ENCODE measurements around the gene ZBTB16. TPM values are rescaled to one million over a fixed set of nuclear protein-coding genes. Genes with fewer than 3 reads are reported as not detected.

Gene ZBTB16
- total RNA-seq, 5 donors from 2014 or later (not counting 1 experiment from before 2014, with no cell fraction given) = 8.3 to 20.5 (median 12.4) TPM

DNA sequence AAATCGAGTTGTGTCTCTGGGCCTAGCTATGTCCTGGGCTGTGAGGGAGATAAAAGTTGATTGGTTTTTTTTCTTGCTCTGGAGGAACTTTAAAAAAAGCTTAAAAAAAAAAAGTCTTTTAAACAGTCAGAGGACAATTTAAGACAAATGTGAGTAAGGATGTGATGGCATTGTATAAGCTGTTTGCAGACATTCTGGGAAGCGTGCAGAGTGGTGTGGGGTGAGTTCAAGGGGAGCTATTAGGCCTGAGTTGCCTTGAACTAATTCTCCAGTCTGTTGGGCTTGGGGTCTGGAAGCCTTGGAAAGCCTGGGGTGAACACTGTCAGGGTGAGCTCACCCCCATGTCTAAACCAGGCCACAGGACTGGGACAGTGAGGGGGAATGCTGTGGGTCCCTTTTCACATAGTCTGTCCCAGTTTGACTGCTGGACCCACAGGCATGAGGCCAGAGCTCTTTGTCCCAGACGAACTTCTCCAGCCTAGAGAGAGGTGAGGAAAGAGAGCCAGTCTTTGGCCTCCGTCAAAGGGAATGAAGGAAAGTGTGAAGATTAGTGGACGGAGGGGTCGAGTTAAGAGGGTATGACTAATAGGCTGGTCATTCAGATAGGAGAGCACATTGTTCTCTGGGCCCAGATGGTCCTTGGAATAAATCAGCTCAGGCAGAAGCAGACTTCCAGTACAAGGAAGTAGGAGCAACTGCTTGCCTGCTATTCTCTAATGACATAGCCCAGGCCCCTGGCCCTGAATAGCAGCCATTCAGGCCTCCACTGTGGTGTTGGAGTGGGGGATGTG is 160.2 kb downstream of the ZBTB16 start:
- Histone ChIP-seq H3K4me1 (ENCODE audit: control insufficient read depth in 1 of 2, extremely low read depth in 1 of 2, insufficient read depth in 2 of 2, low read length in 2 of 2) (peaks cover 5 to 30% of the 10 kb centered on the region in 2 experiments), H3K36me3 (ENCODE audit: control insufficient read depth in 2 of 2, extremely low read depth in 1 of 2, insufficient read depth in 1 of 2, low read length in 1 of 2) (no peaks in the 10 kb centered on the region), H3K9me3 (no peaks in the 10 kb centered on the region), H3K27me3 (replicated peaks in 1 of 2; ENCODE audit: control insufficient read depth in 2 of 2, extremely low read depth in 1 of 2, insufficient read depth in 2 of 2, low read length in 1 of 2) (peaks cover 0 to 4% of the 10 kb centered on the region in 2 experiments), H3K27ac (ENCODE audit: low read length) (no peak overlapping the region), H3K4me3 (ENCODE audit: control insufficient read depth in 1 of 2, extremely low read depth in 1 of 2, low read length in 1 of 2) (no peak overlapping the region)
- no peak overlapping the region for H3K4me3 Mint-ChIP-seq
- no peaks in the 10 kb centered on the region for H3K27me3 Mint-ChIP-seq
- peaks cover 24 to 36% (median 24%) of the 10 kb centered on the region in 3 donors for H3K4me1 Mint-ChIP-seq
- no peaks in the 10 kb centered on the region for H3K36me3 Mint-ChIP-seq
- ATAC-seq (replicated peaks in 1 of 4) (no peak), DNase-seq (no peak)
- no peaks in the 10 kb centered on the region for H3K9me3 Mint-ChIP-seq
- CTCF ChIA-PET = no interaction called here
- WGBS (ENCODE audit: insufficient coverage) = 59% methylated on average over 4 of the region's 6 CpGs
- POLR2A ChIA-PET = interaction anchor here in 1 of 2 donors (0.5 kb wide), 1 partner anchor 53 kb away, joined by 5 read pairs; no protein-coding TSS in a partner anchor
- no peak overlapping the region for H3K27ac Mint-ChIP-seq

DNA sequence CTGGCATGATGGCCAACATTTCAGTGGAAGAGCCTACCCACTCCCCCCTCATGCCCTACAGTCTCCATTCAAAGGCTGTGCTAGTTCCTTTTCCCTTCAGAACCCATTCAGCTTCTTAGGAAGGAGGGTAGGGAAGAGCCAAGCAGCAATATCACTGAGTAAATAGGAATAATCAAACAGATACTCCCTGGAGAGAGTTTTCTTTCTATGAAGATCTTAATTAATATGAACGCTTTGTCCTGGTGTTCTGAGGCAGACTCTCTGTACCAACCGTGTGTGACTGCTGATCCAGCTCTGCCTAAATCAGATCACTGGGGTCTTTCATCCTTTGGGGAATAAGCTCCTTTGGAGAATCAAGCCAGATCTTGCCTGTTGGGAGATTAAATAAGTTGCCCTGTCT is 161.5 kb downstream of the ZBTB16 start:
- Mint-ChIP-seq H3K27me3 (no peaks in the 10 kb centered on the region), H3K4me1 (peaks cover 20 to 34% (median 20%) of the 10 kb centered on the region in 3 donors), H3K27ac (no peak overlapping the region), H3K4me3 (no peak overlapping the region), H3K36me3 (no peaks in the 10 kb centered on the region), H3K9me3 (no peaks in the 10 kb centered on the region)
- no peak overlapping the region for H3K27ac ChIP-seq (ENCODE audit: low read length)
- peaks cover 0 to 4% of the 10 kb centered on the region in 2 experiments for H3K27me3 ChIP-seq (replicated peaks in 1 of 2; ENCODE audit: control insufficient read depth in 2 of 2, extremely low read depth in 1 of 2, insufficient read depth in 2 of 2, low read length in 1 of 2)
- POLR2A ChIA-PET = no interaction called here
- ATAC-seq (replicated peaks in 1 of 4) (no peak), DNase-seq (no peak)
- no peaks in the 10 kb centered on the region for H3K36me3 ChIP-seq (ENCODE audit: control insufficient read depth in 2 of 2, extremely low read depth in 1 of 2, insufficient read depth in 1 of 2, low read length in 1 of 2)
- CTCF ChIA-PET = interaction anchor here in 1 of 2 donors (1.1 kb wide), 1 partner anchor 29 kb away, joined by 3 read pairs; no protein-coding TSS in a partner anchor
- H3K4me3 ChIP-seq (ENCODE audit: control insufficient read depth in 1 of 2, extremely low read depth in 1 of 2, low read length in 1 of 2) = no peak overlapping the region
- H3K4me1 ChIP-seq (ENCODE audit: control insufficient read depth in 1 of 2, extremely low read depth in 1 of 2, insufficient read depth in 2 of 2, low read length in 2 of 2) = peaks cover 5 to 19% of the 10 kb centered on the region in 2 experiments
- WGBS (ENCODE audit: insufficient coverage) = 100% methylated on average over 1 of the region's 2 CpGs
- no peaks in the 10 kb centered on the region for H3K9me3 ChIP-seq

DNA sequence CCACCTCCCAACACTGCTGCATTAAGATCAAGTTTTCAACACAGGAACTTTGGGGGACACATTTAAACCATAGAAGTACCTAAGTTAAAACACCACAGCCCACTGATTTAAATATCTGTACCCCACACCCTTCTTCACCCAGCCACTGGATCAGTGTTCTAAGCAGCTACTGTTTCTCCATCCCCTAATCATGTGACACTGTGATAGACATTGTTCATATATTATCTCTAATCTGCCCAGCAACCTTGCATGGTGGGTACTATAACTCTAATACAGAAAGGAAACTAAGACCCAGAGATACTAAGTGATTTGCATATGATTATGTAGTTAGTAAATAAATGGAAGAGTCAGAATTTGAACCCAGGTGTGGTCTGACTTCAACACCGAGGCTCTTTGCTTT is 166.2 kb downstream of the ZBTB16 start:
- peaks cover 9 to 22% (median 17%) of the 10 kb centered on the region in 3 donors for H3K4me1 Mint-ChIP-seq
- ChIA-PET POLR2A (no interaction called here), CTCF (interaction anchor here in 1 of 2 donors (0.5 kb wide), 1 partner anchor 59 kb away, joined by 10 read pairs; no protein-coding TSS in a partner anchor)

DNA sequence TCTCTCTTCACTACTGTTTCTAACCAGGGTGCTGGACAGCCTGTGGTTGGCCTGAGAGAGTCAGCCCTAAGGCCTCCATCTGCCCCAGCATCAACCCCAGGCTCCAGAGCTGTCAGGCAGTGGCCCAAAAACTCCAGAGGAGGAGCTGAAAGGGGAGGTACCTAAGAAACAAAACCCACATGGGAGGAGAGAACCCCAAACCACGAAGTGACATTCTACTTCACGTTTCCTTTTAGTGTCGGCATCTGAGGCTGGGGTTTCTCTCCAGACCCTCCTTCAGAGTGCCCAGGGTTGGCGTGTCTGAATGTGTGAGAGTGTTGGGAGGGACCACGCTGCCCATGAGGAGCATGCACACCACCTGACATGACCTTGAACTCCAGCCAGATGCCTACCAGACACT is 166.8 kb downstream of the ZBTB16 start:
- Histone ChIP-seq H3K4me1 (ENCODE audit: control insufficient read depth in 1 of 2, extremely low read depth in 1 of 2, insufficient read depth in 2 of 2, low read length in 2 of 2) (peaks cover 0 to 6% of the 10 kb centered on the region in 2 experiments), H3K27ac (ENCODE audit: low read length) (no peak overlapping the region), H3K36me3 (ENCODE audit: control insufficient read depth in 2 of 2, extremely low read depth in 1 of 2, insufficient read depth in 1 of 2, low read length in 1 of 2) (no peaks in the 10 kb centered on the region), H3K4me3 (ENCODE audit: control insufficient read depth in 1 of 2, extremely low read depth in 1 of 2, low read length in 1 of 2) (no peak overlapping the region), H3K9me3 (no peaks in the 10 kb centered on the region), H3K27me3 (replicated peaks in 1 of 2; ENCODE audit: control insufficient read depth in 2 of 2, extremely low read depth in 1 of 2, insufficient read depth in 2 of 2, low read length in 1 of 2) (no peaks in the 10 kb centered on the region)
- POLR2A ChIA-PET = no interaction called here
- no peaks in the 10 kb centered on the region for H3K27me3 Mint-ChIP-seq
- H3K27ac Mint-ChIP-seq = no peak overlapping the region
- H3K9me3 Mint-ChIP-seq = no peaks in the 10 kb centered on the region
- H3K36me3 Mint-ChIP-seq = no peaks in the 10 kb centered on the region
- peaks cover 9 to 22% (median 17%) of the 10 kb centered on the region in 3 donors for H3K4me1 Mint-ChIP-seq
- no CpG with 5 or more reads among the region's 5 CpGs for WGBS (ENCODE audit: insufficient coverage)
- CTCF ChIA-PET = no interaction called here
- no peak for DNase-seq
- no peak overlapping the region for H3K4me3 Mint-ChIP-seq
- no peak for ATAC-seq (replicated peaks in 1 of 4)

More for the DNA sequence above, 166.2 kb downstream of the ZBTB16 start:
- H3K27ac ChIP-seq (ENCODE audit: low read length) = no peak overlapping the region
- no peaks in the 10 kb centered on the region for H3K27me3 ChIP-seq (replicated peaks in 1 of 2; ENCODE audit: control insufficient read depth in 2 of 2, extremely low read depth in 1 of 2, insufficient read depth in 2 of 2, low read length in 1 of 2)
- WGBS (ENCODE audit: insufficient coverage) = 80% methylated on average over 1 of the region's 1 CpG
- no peak for ATAC-seq (replicated peaks in 1 of 4)
- no peak for DNase-seq
- no peak overlapping the region for H3K4me3 ChIP-seq (ENCODE audit: control insufficient read depth in 1 of 2, extremely low read depth in 1 of 2, low read length in 1 of 2)
- H3K9me3 Mint-ChIP-seq = no peaks in the 10 kb centered on the region
- H3K9me3 ChIP-seq = no peaks in the 10 kb centered on the region
- H3K4me1 ChIP-seq (ENCODE audit: control insufficient read depth in 1 of 2, extremely low read depth in 1 of 2, insufficient read depth in 2 of 2, low read length in 2 of 2) = peaks cover 0 to 6% of the 10 kb centered on the region in 2 experiments
- H3K36me3 Mint-ChIP-seq = no peaks in the 10 kb centered on the region
- no peaks in the 10 kb centered on the region for H3K36me3 ChIP-seq (ENCODE audit: control insufficient read depth in 2 of 2, extremely low read depth in 1 of 2, insufficient read depth in 1 of 2, low read length in 1 of 2)
- H3K27me3 Mint-ChIP-seq = no peaks in the 10 kb centered on the region
- no peak overlapping the region for H3K27ac Mint-ChIP-seq
- no peak overlapping the region for H3K4me3 Mint-ChIP-seq

DNA sequence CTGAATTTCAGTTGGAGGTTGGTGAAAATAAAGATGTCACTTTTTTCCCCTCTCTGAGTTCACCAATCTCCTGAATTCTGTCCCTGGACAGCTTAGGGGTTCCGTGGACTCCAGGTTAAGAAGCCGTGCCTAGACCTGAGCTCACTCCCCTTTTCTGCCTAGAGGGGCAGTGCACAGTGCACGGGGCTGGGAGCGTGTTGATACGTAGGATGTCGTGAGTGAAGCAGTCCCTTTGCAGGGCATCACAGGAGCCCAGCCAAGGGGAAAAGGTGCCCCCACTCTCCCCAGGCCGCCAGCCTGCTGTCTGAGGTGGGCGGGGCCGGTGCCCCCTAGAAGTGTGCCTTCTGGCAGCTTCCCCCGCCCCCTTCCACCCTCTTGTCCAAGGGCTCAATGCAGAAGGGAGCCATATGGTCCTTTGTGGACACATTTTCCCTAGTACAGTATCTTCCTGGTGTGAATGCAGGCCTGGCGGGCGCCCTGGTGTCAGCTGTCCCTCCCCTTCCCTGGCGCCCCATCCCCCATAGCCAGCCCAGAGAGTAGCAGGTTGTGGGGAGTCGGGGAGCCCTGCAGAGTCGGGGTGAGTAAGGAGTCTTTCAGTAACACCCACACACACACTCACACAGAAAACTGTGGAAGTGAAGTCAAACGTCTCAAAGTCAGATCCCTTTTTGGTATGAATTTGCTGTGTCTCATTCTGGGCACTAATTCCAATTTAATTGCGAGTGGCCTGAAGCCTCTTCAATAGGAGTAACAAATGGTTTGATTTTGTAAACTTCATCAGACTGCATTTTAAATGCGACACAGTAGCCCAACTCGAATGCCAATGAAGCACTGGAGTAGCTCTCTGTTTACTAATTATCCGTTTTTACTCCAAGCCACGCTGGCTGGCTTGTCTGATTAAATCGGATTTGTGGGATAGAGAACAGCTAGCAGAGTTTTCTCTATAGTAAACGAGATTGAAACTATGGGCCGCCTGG is 169.2 kb downstream of the ZBTB16 start:
- Histone ChIP-seq H3K4me1 (ENCODE audit: control insufficient read depth in 1 of 2, extremely low read depth in 1 of 2, insufficient read depth in 2 of 2, low read length in 2 of 2) (peaks cover 0 to 6% of the 10 kb centered on the region in 2 experiments), H3K27ac (ENCODE audit: low read length) (no peak overlapping the region), H3K4me3 (ENCODE audit: control insufficient read depth in 1 of 2, extremely low read depth in 1 of 2, low read length in 1 of 2) (no peak overlapping the region), H3K9me3 (no peaks in the 10 kb centered on the region), H3K27me3 (replicated peaks in 1 of 2; ENCODE audit: control insufficient read depth in 2 of 2, extremely low read depth in 1 of 2, insufficient read depth in 2 of 2, low read length in 1 of 2) (no peaks in the 10 kb centered on the region), H3K36me3 (ENCODE audit: control insufficient read depth in 2 of 2, extremely low read depth in 1 of 2, insufficient read depth in 1 of 2, low read length in 1 of 2) (no peaks in the 10 kb centered on the region)
- Mint-ChIP-seq H3K36me3 (no peaks in the 10 kb centered on the region), H3K9me3 (no peaks in the 10 kb centered on the region), H3K4me3 (no peak overlapping the region), H3K27ac (no peak overlapping the region), H3K4me1 (peaks cover 9 to 22% (median 17%) of the 10 kb centered on the region in 3 donors), H3K27me3 (no peaks in the 10 kb centered on the region)
- POLR2A ChIA-PET = no interaction called here
- CTCF ChIA-PET = interaction anchor here in 1 of 2 donors (0.5 kb wide), 1 partner anchor 342 kb away, joined by 3 read pairs; no protein-coding TSS in a partner anchor
- WGBS (ENCODE audit: insufficient coverage) = 95% methylated on average over 4 of the region's 24 CpGs
- no peak for ATAC-seq (replicated peaks in 1 of 4)
- no peak for DNase-seq

DNA sequence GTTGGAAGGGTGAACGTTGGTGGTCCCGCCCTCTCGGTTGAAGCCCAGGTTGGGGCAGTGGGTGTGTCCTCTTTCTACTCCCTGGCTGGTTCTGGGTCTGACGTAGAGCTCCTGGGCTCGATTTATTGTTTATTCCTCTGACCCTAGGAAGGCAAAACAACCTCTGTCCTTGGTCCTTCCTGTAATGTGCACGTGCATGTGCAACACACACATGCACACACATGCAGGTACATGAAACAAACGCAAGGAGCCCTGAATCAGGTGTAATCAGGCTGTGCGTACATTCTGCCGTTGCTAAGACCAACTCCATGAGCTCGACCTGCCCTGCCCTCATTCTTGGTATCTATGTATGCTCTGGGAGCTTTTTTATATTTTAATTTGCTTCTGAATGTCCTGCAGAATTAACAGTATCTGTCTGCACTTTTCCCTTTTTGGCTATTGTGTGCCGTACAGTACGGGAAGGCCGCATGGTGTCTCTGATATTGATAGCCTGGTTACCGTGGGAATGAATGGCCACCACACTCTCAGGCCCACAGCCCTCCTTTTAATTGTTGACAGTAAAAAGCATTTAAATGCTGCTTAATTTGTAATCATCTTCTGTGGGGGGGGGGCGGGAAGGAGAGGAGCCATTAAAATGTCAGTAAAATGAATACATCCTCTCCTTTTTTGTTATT is 170.7 kb downstream of the ZBTB16 start:
- H3K4me3 Mint-ChIP-seq = no peak overlapping the region
- POLR2A ChIA-PET = no interaction called here

More for the DNA sequence above, 170.7 kb downstream of the ZBTB16 start:
- H3K9me3 Mint-ChIP-seq = no peaks in the 10 kb centered on the region
- Histone ChIP-seq H3K36me3 (ENCODE audit: control insufficient read depth in 2 of 2, extremely low read depth in 1 of 2, insufficient read depth in 1 of 2, low read length in 1 of 2) (no peaks in the 10 kb centered on the region), H3K27me3 (replicated peaks in 1 of 2; ENCODE audit: control insufficient read depth in 2 of 2, extremely low read depth in 1 of 2, insufficient read depth in 2 of 2, low read length in 1 of 2) (no peaks in the 10 kb centered on the region), H3K4me3 (ENCODE audit: control insufficient read depth in 1 of 2, extremely low read depth in 1 of 2, low read length in 1 of 2) (no peak overlapping the region), H3K27ac (ENCODE audit: low read length) (no peak overlapping the region), H3K4me1 (ENCODE audit: control insufficient read depth in 1 of 2, extremely low read depth in 1 of 2, insufficient read depth in 2 of 2, low read length in 2 of 2) (peaks cover 0 to 6% of the 10 kb centered on the region in 2 experiments), H3K9me3 (no peaks in the 10 kb centered on the region)
- peaks cover 9 to 17% (median 17%) of the 10 kb centered on the region in 3 donors for H3K4me1 Mint-ChIP-seq
- WGBS (ENCODE audit: insufficient coverage) = 85% methylated on average over 9 of the region's 15 CpGs
- no peaks in the 10 kb centered on the region for H3K27me3 Mint-ChIP-seq
- ATAC-seq (replicated peaks in 1 of 4) = no peak
- DNase-seq = no peak
- no peaks in the 10 kb centered on the region for H3K36me3 Mint-ChIP-seq
- H3K27ac Mint-ChIP-seq = no peak overlapping the region
- CTCF ChIA-PET = no interaction called here
